ENCODE data around the gene B4GALNT3.

Gene B4GALNT3

GRCh38 chr12:538731-539539, 79.2 kb downstream of the B4GALNT3 start:
- in situ Hi-C loops (cut with HindIII; ENCODE audit: low pct_unique_long_range_greater_than_20kb, low sequenced_read_pairs) = no loop called here
- DNase-seq (ENCODE audit: low read depth in 1 of 2, low spot score in 1 of 2) = peak in 1 of 2 experiments; percentile 29
- TF ChIP-seq JUND (IDR thresholded peaks at IDR 0.05; ENCODE audit: low read depth) = no peak

- in situ Hi-C loops (cut with HindIII; ENCODE audit: low pct_unique_long_range_greater_than_20kb, low sequenced_read_pairs) = no loop called here
- DNase-seq (ENCODE audit: low read depth in 1 of 2, low spot score in 1 of 2) = no peak
- no peak for TF ChIP-seq JUND (IDR thresholded peaks at IDR 0.05; ENCODE audit: low read depth)
These were observed 80.0 kb downstream of the B4GALNT3 start for GRCh38 chr12:539540-540310.

DNA sequence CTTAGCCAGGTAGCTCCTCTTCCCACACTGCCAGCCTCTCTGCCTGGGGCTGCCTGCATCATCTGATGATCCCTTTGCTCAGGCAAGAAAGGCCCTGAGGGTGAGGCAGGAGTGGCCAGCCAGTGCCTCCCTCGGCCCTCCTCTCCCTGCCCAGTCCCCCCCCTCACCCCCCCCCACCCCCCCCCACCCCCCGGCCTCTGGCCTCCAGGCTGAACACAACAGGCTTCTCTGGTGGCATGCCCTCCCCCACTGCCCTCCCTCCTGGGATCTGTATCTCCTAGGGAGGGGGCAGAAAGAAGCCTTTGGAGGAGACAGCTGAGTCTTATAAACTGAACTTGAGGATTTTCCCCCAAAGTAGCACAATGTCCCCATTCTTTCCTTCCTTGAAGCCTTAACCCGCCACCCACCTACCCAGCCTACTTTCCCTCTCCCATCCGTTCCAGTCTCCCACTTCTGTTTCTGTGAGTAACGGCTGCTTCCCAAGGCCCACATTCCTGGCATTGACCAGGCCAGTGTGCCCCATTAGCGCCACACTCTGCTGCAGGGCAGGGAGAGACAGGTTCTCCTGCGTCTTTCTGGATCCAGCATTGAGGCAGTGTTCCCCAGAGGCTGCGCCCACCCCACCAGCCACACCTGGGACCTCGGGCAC, 82.1 kb downstream of the B4GALNT3 start:
- peak; percentile 57 to 72 for DNase-seq (ENCODE audit: low read depth in 1 of 2, low spot score in 1 of 2)
- no peak for TF ChIP-seq JUND (IDR thresholded peaks at IDR 0.05; ENCODE audit: low read depth)
- in situ Hi-C loops (cut with HindIII; ENCODE audit: low pct_unique_long_range_greater_than_20kb, low sequenced_read_pairs) = no loop called here

GRCh38 chr12:542395-543113, 82.8 kb downstream of the B4GALNT3 start:
- no peak for TF ChIP-seq JUND (IDR thresholded peaks at IDR 0.05; ENCODE audit: low read depth)
- in situ Hi-C loops (cut with HindIII; ENCODE audit: low pct_unique_long_range_greater_than_20kb, low sequenced_read_pairs) = no loop called here
- no peak for DNase-seq (ENCODE audit: low read depth in 1 of 2, low spot score in 1 of 2)

DNA sequence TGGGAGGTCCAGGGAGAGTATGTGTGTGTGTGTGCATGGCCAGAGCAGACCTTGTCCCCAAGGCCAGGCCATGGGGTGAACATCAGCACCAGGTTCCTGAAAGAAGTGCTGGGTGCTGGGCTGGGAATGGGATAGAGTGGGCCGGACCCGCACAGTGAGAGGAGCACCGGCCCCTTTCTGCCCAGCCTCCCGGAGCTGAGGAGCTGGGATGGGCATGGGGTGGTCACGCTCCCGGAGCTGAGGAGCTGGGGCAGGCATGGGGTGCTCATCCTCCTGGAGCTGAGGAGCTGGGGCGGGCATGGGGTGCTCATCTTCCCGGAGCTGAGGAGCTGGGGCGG, 83.3 kb downstream of the B4GALNT3 start:
- no peak for DNase-seq (ENCODE audit: low read depth in 1 of 2, low spot score in 1 of 2)
- TF ChIP-seq JUND (IDR thresholded peaks at IDR 0.05; ENCODE audit: low read depth) = no peak
- in situ Hi-C loops (cut with HindIII; ENCODE audit: low pct_unique_long_range_greater_than_20kb, low sequenced_read_pairs) = no loop called here

GRCh38 chr12:544142-544541, 84.4 kb downstream of the B4GALNT3 start:
- in situ Hi-C loops (cut with HindIII; ENCODE audit: low pct_unique_long_range_greater_than_20kb, low sequenced_read_pairs) = no loop called here
- no peak for DNase-seq (ENCODE audit: low read depth in 1 of 2, low spot score in 1 of 2)
- TF ChIP-seq JUND (IDR thresholded peaks at IDR 0.05; ENCODE audit: low read depth) = no peak

GRCh38 chr12:544941-545635, 85.3 kb downstream of the B4GALNT3 start:
- in situ Hi-C loops (cut with HindIII; ENCODE audit: low pct_unique_long_range_greater_than_20kb, low sequenced_read_pairs) = no loop called here
- peak in 1 of 2 experiments; percentile 20 for DNase-seq (ENCODE audit: low read depth in 1 of 2, low spot score in 1 of 2)
- TF ChIP-seq JUND (IDR thresholded peaks at IDR 0.05; ENCODE audit: low read depth) = no peak

DNA sequence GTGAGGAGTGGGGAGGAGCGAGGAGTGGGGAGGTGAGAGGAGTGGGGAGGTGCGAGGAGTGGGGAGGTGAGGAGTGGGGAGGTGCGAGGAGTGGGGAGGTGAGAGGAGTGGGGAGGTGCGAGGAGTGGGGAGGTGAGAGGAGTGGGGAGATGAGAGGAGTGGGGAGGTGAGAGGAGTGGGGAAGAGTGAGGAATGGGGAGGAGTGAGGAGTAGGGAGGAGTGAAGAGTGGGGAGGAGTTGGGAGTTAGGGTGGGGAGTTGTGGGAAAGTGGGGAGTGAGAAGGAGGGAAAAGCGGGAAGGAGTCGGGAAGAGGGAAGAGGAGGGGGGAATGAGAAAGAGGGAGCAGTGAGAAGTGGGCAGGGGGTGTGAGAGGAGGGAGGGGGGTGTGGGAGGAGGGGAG, 86.1 kb downstream of the B4GALNT3 start:
- no peak for DNase-seq (ENCODE audit: low read depth in 1 of 2, low spot score in 1 of 2)
- in situ Hi-C loops (cut with HindIII; ENCODE audit: low pct_unique_long_range_greater_than_20kb, low sequenced_read_pairs) = no loop called here
- no peak for TF ChIP-seq JUND (IDR thresholded peaks at IDR 0.05; ENCODE audit: low read depth)

DNA sequence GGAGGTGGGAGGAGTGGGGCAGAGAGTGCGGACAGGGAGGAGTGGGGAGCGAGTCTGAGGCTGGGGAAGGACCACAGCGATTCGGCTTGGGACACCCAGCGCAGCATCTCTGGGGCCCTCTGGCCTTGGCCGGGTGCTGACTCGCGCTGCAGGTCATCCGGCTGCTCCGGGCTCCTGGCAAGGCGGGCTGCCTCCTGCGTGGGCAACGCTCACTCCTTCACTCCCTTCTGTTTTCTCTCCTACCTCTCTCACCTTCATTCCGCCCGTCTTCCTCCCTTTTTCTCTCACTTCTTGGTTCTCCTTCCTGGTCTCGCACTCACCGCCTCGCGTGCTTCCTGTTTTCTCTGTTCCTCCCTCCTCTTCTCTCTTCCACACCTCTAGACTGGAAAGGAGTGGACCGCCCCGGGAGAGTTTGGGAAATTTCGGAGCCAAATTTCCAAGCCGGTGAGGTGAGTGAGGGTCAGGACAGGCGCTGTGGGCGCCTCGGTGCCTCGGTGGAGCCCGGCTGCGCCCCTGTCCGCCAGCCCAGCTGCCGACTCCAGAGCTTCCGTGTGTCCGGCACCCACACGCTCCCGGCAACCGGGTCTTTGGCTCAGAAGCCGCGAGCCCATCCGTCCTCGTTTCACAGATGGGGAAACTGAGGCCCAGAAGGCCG, 86.7 kb downstream of the B4GALNT3 start:
- in situ Hi-C loops (cut with HindIII; ENCODE audit: low pct_unique_long_range_greater_than_20kb, low sequenced_read_pairs) = no loop called here
- DNase-seq (ENCODE audit: low read depth in 1 of 2, low spot score in 1 of 2) = peak in 1 of 2 experiments; percentile 28
- no peak for TF ChIP-seq JUND (IDR thresholded peaks at IDR 0.05; ENCODE audit: low read depth)

GRCh38 chr12:546920-547845, 87.4 kb downstream of the B4GALNT3 start:
- no peak for TF ChIP-seq JUND (IDR thresholded peaks at IDR 0.05; ENCODE audit: low read depth)
- in situ Hi-C loops (cut with HindIII; ENCODE audit: low pct_unique_long_range_greater_than_20kb, low sequenced_read_pairs) = no loop called here
- peak; percentile 75 to 83 for DNase-seq (ENCODE audit: low read depth in 1 of 2, low spot score in 1 of 2)

Measured in T47D (cell line).